Suppressor macrophage treated with lipopolysaccharide for 4 hours (primary cell): ENCODE measurements around the gene CGN.
A peak's percentile ranks its signal among the peaks of the same experiment; 100 is the strongest.

Source experiments
- DNase-seq: peaks from one replicate; pipeline ENCODE4 v3.0.0-alpha.2; 2020

The CGN gene

GRCh38 chr1:151524736-151525135 is 13.5 kb downstream of the CGN start:
- DNase-seq, result no peak

GRCh38 chr1:151526735-151527525 is 15.7 kb downstream of the CGN start:
- no peak for DNase-seq

DNA sequence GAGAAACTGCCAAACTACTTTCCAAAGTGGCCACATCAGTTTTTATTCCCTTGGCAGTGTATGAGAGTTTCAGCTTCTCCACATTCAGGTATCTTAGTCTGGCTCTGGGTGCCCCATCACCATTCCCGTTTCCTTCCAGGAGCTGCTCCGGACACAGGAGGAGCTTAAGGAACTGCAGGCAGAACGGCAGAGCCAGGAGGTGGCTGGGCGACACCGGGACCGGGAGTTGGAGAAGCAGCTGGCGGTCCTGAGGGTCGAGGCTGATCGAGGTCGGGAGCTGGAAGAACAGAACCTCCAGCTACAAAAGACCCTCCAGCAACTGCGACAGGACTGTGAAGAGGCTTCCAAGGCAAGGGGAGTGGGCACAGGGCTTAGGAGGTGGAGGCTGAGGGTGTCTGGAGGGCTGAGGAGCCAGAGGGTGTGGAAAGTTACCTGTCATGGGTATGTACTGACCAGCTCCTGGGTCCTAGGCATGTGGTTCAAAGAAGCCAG is 18.1 kb downstream of the CGN start:
- DNase-seq, result no peak

- DNase-seq, result no peak
Measured at GRCh38 chr1:151529781-151530180, 18.6 kb downstream of the CGN start.

DNA sequence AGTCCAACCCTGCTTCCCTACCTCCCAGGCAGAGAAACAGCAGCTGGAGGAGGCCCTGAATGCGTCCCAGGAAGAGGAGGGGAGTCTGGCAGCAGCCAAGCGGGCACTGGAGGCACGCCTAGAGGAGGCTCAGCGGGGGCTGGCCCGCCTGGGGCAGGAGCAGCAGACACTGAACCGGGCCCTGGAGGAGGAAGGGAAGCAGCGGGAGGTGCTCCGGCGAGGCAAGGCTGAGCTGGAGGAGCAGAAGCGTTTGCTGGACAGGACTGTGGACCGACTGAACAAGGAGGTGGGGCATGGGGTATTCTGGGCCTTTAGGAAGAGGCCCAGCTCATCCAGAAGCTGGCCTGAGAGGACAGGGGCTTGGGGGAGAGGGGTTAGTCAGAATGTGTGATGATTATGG is 19.3 kb downstream of the CGN start:
- DNase-seq, result no peak

DNA sequence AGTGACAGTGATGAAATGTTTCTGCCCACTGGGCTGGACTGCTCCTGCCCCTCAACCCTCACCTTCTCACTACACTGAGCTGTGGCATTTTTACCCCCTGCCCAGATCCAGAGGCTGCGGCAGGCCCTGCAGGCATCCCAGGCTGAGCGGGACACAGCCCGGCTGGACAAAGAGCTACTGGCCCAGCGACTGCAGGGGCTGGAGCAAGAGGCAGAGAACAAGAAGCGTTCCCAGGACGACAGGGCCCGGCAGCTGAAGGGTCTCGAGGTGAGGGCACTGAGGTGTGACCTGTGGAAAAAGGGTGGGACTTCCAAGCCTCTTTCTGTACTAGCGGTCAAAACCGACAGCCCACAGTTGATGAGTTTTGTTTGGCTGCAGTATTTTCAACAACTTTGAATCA is 22.7 kb downstream of the CGN start:
- DNase-seq, result no peak

DNA sequence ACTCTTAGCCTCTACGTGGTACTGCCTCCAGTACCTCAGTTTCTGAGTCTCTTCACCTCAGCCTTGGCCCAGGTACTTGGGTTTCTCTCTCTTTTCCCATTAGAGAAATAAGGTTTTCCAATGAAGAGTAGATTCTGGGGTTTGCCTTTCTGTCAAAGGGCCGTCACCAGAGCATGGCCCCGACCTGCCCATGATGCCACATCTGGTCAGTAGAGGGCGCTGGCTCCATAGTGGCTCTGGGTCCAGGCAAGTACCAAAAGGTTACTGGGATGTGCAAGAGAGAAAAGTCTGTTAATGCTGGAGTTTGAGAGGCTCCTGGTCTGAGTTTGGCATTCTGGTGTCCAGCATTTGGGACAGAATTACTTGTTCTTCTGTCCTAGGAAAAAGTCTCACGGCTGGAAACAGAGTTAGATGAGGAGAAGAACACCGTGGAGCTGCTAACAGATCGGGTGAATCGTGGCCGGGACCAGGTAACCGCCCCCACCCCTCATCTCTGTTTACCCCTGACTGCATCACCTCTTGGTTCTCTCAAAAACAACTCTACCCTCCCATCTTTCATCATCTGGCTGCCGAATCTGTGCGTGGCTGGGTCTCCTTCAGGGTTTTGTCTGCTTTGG is 23.6 kb downstream of the CGN start:
- DNase-seq, result peak; percentile 86

DNA sequence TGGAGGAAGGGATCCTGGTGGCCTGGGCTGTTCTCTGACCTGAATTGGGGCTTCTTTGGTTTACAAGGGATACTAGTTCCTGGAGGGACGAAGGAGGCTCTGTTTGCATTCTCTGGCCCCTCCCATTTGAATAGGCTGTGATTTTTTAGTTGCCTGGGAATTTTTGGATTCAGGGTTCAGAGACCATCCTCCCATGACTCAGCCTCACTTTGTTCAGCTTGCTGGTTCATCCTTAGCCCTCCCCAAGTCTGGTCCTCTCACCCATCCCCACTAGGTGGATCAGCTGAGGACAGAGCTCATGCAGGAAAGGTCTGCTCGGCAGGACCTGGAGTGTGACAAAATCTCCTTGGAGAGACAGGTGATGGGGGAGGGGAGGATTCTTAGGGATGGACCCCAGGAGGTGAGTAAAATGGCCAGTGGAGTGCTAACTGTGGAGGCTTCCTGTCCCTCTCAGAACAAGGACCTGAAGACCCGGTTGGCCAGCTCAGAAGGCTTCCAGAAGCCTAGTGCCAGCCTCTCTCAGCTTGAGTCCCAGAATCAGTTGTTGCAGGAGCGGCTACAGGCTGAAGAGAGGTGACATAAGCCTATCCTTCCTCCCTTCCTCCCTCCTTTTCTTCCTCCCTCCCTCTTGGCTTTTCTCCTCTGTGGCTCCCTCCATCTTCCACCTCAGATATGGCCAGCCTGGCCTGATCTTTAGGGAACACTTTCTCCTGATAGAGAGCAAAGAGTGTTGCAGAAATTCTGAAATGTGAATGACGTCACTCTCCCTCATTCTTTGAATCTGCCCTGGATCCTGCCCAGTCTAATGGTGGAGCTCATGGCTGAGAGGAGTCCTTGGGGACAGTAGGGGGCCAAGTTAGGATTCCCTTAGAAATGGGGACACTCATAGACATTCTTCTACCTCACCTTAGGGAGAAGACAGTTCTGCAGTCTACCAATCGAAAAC is 24.4 kb downstream of the CGN start:
- DNase-seq, result no peak

- DNase-seq, result no peak
Measured at GRCh38 chr1:151536499-151536898, 25.3 kb downstream of the CGN start.

DNA sequence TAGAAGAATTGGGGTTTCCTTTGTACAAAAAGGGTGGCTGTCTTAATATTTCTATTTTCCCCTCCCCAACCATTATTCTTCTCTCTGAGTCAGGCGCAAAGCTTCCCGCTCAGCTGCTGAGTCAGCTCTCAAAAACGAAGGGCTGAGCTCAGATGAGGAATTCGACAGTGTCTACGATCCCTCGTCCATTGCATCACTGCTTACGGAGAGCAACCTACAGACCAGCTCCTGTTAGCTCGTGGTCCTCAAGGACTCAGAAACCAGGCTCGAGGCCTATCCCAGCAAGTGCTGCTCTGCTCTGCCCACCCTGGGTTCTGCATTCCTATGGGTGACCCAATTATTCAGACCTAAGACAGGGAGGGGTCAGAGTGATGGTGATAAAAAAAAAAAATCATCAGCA is 25.9 kb downstream of the CGN start:
- DNase-seq, result peak; percentile 62

DNA sequence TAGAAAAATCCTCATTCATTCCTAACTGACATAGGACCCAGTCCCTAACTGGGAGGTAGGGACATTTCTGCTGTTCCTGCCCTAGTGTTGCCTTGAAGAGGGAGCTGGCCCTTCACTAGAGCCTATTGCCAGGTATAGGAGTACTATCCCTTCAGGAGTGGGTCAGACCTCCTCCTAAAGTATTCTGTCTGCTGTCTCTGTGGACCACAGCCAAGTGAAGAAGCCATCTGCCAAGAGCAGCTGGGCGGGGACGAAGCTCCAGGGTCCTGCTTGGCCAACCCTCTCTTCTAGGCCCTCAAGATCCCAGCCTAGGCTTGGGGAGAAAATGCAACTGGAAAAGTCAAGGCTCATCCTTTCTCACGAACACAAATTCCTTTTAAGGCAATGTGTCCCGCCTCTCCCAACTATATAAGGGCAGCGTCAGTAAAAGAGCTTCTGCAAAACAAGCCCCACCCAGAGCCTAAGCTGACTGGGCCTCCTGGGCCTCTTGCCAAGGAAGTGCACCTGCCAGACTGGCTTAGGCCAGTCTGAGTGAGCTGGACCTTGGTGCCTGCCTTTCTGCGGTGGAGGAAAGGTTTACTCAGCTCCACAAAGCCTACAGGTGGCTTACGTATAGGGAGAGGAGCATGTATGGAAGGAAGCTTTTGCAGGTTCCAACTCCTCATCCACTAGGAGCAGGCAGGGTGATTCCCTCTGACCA is 28.3 kb downstream of the CGN start:
- peak; percentile 60 for DNase-seq

GRCh38 chr1:151540021-151540981 is 29.1 kb downstream of the CGN start, which contains the start of gene TUFT1:
TUFT1 (plus strand) TSS chr1:151540309; CDS start chr1:151540367, 58 bp downstream.
- peak; percentile 92 for DNase-seq

DNA sequence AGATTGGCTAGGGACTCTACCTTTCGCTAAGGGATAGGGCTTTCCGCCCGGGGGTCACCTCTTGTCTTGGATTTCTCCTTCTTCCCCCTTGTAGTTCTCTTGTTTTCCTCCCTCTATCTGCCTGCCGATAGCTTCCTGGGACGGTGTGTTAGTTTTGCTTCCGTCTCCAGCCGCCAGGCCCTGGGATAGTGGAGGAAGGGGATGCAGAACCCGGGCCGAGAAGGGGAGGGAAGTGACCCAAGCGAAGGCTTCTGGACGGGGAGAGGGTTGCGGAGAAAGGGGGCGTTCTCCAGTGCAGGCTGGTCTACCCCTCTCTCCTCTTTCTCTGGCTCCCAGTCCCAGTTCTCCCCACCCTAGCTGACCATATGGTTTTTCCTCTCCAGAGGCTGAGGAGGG is 29.8 kb downstream of the CGN start:
- DNase-seq, result peak; percentile 16

DNA sequence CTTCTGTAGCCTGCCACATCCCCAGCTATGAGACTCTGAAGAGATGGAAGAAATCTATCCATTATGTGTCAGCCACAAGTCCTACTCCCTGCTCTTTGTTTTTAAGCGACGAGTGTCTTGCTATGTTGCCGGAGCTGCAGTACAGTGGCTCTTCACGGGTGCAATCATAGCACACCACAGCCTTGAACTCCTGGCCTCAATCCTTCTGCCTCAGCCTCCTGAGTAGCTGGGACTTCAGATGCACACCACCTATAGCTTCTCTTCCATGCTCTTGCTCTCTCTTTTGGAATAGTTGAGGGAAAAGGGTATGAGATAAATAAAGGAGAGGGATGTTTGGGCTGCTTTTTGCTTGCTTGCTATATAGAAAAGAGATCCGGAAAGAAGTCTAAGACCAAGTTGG is 30.6 kb downstream of the CGN start:
- DNase-seq, result no peak

DNA sequence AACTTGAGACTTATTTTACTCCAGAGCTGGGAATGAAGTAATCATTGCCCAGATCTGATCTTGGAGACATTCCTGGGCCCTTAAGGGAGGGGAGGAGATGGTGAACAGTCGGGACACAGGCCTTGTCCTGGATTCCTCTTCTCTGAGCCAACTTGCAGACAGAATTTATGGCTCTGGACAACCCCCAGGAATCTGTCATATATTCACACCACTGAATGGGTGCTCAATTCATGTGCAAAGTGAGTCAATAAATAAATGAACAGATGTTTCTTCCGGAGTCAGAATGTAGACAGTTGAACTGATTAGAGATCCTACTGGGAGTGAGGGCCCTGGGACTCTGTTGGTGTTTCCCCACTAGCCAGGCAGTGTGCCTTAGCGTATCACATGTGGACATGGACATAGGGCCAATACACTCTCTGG is 31.5 kb downstream of the CGN start:
- no peak for DNase-seq

DNA sequence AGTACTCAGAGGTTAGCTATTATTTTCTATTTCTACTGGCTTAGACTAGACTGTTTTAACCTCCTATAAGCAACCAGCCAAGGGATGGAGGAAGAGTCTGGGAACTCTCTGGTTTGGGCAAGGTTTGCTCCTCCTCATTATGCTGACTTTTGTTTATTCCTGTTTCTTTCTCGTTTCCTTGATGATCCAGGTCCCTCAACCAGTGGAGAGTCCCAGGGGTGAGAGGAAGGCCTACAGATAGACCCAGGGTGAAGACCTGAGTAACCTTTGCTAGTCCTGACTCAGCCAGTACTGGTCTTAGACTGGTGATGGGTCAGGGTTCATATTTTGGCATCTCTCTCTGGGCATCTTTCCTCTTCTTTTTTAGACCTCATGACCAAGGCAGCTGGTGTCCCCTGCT is 34.4 kb downstream of the CGN start:
- no peak for DNase-seq

GRCh38 chr1:151546011-151546925 is 35.1 kb downstream of the CGN start:
- no peak for DNase-seq

DNA sequence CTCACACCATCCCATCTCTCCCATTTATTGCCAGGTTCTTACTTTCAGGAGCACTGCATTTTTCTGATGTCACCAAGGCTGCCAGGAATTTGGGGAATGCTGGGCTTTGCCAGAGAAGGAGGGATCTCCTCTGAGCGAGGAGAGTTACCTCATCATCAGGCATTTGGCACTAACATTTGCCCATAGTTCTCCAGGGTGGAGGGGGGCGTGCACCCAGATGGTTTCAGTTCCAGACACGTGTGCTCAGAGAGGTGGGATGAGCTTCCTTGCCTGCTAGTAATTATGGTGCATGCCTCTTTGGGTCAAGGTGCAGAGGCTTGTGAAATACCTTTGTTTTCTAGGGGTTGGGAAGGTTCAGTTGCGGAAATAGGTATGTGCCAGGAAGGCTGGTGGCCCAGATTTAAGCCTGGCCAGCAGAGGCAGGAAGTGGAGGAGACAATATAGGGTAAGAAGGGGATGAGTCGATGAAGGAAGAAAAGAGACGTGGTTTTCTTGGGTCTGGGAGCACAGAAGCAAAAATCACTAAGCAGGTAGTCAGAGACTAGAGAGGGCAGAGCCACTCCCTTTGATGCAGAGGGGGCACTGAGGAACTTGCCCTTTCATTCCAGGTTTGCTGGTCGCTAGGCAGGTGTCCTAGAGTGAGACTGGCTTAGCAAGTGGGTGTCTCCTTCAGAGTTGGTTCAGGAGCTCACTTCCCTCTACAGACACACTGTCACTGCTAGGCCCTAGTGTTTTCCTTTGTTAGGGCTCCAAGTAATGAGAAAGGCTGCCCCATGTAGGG is 36.1 kb downstream of the CGN start:
- peak; percentile 21 for DNase-seq

- no peak for DNase-seq
Measured at GRCh38 chr1:151547900-151548230, 36.7 kb downstream of the CGN start.

DNA sequence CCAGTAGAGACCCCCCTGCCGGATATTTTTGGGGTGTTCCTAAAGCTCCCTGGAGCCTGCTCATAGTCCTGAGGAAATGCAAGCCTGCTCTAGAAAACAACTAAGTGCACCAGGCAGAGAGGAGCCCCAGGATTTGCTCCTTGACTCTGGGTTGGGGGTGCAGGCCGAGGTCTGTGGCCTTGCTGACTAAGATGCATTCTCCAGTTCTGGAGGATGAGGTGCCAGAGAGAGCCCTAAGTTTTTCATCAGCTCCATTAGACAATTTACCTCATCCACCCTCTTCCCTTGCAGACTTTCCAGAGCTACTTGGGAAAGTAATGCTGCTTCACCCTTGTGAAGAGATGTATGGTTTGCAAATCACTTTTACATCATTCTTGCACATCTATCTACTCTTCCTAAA is 38.0 kb downstream of the CGN start:
- no peak for DNase-seq
